Cardiac septum (tissue), 1 donor: ENCODE data around the gene WDR26. TPM values are rescaled to one million over a fixed set of nuclear protein-coding genes. Genes with fewer than 3 reads are reported as not detected.
"Not testable (repeated sequence)": the region's sequence is repeated elsewhere in the genome, so short reads cannot be mapped to it uniquely, and the experiment has no call there.

Experiments
- DNase-seq: peaks from one replicate; pipeline ENCODE4 v3.0.0-alpha.2; 2020; ENCODE audit warnings: low spot score
- intact Hi-C: fragments of 100-400 bp; cut with DNase I; formaldehyde crosslinking; loops from one replicate; pipeline ENCODE4 v1.14.0; 2022
- total RNA-seq: library from RNA; stranded (reverse); fragmentation: NEBNext Ultra II Directional; extraction: Animal tissue kit (Norgen Biotek cat#: 25700); gene quantifications from one replicate; pipeline ENCODE4 v1.2.1, GENCODE V29; 2021
- donor health status: DM: no; HTN: no; CAD: no.

The WDR26 gene
- total RNA-seq, 1 donor from 2014 or later: 61.8 TPM

- DNase-seq: no peak
- intact Hi-C loops: no loop called here
Observed at GRCh38 chr1:224435999-224436398, 1.4 kb upstream of the WDR26 start.

DNA sequence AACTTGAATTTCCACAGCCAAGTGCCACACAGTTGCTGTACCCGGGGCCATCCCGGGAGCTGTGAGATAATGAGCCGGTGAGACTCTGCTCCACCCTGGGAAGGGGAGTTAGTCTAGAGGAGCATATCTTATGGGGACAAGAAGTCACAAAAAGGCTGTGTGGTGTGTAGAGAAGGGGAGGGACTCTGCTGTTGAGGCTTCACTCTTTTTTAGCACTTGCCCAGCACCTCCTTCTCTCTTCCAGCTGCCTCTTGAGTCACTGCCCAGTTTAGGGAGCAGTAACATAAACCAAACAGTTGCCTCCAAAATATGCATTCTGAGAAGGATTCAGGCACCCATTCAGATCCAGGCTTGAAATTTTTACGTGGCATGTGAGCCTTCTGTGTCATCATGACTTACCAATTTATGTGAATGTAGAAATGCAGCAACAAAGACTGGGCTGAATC is 744 bp upstream of the WDR26 start:
- intact Hi-C loops: no loop called here

DNA sequence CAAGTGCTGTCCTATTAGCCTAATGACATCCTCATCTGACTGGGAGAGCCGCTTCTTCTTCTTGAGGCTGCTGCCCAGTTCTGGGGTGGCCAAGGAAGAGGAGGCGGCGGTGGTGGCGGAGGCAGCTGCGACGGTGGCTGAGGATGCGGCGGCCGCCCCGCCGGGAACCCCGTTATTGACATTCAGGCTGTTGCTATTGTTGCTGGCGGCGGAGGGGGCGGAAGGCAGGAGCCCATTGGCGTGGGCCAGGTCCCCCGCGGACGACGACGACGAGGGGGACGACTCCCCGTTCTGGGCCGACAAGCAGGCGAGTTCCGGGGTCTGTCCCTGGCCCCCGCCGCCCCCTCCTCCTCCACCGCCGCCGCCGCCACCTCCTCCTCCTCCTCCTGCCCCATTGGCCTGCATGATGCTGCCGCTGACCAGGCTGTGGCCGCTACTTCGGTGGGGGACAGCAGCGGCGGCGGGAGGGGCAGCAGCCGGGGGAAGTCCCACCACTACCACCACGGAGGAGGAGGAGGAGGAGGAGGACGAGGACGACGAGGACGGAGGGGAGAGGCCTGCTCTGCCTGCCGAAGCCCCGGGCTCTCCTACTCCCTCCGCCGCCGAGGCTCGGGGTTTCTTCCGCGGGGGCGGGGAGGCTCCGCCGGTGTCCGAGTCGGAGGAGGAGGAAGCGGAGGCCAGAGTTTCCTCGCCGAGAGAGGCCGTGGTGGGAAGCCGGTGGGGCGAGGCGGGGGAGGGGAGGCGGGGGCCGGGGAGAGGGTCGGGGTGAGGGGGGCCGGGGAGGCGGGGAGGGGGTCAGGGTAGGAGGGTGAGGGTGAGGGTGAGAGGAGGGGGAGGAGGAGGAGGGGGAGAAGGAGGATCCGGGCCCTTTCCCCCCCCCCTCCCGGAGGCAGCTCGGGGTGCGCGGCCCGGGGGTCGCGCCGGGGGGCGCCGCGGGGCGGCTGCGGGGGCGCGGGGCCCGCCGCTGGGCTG is 610 bp downstream of the WDR26 start:
- no peak for DNase-seq
- intact Hi-C loops: no loop called here

More for the DNA sequence above, 744 bp upstream of the WDR26 start:
- no peak for DNase-seq

- DNase-seq: no peak
- intact Hi-C loops: no loop called here
Observed at GRCh38 chr1:224433041-224433691, 1.4 kb downstream of the WDR26 start.

GRCh38 chr1:224432672-224433040 is 1.9 kb downstream of the WDR26 start:
- DNase-seq: no peak
- intact Hi-C loops: no loop called here

DNA sequence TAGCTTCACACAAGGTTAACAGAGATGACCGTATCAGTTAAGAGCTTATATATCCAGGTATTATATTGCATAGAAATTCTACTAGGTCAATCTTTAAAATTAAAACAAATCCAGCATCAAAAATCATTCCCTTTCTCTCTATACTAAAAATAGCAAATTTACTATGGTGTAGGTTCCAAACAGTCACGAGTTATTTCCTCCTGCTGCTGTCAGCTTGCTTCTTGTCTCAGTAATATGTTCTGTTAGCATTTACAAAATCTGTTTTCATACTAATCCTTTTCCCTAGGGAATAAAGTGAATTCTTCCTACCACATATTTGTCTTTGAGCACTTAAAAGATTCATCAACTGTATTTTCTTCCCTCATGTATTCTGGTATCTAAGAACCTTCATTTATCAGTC is 2.5 kb downstream of the WDR26 start:
- no peak for DNase-seq
- intact Hi-C loops: no loop called here

DNA sequence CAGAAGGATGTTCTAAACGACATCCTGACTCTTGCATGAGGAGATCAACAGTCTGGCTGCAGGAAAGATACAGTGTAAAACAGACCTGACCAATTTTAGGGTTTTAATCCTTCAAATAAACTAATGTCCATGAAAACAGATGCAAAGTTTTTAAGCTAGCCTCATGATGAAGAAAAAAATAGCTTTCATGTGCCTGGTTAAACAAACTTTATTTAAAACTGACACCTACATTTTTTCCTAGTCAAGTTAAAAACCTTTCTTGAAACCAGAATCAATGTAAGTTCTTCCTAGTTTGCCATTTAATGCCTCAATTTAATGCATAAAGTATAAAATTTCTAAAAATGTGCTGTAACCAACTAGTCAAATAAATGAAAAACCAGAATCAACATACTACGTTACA is 2.9 kb downstream of the WDR26 start:
- DNase-seq: no peak
- intact Hi-C loops: no loop called here

DNA sequence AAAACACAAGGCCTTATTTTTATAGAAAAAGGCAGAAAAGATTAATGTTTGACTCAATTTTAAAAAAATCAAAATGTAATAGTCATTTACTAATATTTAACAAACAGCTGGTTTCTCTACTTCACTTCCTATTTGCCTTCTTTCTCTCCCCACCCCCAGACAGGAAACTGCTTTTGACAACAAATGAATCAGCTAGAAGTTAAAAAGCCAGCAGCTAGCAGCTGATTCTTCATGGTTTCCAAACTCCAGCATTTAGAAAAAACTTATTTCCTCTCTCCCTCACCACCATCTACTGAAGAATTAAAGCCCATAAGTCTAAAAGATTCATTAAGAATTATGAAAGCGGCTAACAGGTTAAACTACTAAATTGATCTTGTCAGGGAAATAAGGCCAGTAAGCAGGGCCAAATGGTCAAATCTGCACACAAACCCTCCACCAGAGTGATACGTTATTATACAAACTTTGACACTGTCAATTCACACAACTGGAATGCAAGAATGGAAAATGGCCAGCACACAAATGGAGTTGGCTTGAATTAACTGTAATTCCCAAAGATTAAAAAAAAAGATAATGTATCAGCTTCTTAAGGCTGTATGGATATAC is 4.0 kb downstream of the WDR26 start:
- intact Hi-C loops: no loop called here
- no peak for DNase-seq

DNA sequence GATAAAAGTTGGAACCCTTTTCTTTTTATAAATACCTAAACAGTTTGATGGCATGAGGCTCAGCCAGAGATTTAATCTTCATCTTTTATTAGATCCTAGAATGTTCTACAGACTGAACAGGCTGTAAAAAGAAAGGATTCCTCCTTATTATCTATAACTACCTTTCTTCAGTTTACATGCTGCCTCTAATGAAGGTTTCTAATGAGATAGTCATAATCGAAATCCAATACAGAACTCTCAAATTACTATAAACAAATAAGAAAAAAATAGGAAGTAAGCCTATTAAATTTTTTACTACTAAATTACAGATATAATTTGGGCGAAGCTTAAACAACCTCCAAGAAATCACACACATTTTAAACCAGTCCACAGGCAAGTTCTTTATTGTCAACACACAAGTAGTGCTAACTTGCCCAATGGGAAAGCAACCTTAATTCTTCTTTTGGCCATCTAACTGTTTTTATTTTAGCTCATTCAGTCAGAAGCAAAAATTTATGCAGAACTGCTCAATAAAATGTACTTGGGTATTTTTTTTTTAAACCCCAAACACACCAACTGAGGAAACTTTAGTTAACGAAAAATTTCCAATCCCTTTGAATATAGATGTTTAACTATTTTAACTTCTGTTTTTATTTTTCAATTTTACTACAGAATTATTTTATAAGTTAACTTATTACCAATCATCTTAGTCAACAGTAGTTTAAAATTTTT is 4.8 kb downstream of the WDR26 start:
- no peak for DNase-seq
- intact Hi-C loops: no loop called here

DNA sequence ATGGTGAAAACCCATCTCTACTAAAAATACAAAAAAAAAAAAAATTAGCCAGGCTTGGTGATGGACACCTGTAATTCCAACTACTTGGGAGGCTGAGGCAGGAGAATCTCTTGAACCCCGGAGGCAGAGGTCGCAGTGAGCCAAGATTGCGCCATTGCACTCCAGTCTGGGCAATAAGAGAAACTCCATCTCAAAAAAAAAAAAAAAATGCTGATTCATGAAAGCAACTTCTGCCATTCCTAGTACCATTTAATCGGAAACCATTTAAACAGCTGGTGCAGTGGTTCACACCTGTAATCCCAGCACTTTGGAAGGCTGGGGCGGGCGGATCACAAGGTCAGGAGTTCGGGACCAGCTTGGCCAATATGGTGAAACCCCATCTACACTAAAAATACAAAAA is 5.9 kb downstream of the WDR26 start:
- DNase-seq, intact Hi-C loops: not testable (repeated sequence)

DNA sequence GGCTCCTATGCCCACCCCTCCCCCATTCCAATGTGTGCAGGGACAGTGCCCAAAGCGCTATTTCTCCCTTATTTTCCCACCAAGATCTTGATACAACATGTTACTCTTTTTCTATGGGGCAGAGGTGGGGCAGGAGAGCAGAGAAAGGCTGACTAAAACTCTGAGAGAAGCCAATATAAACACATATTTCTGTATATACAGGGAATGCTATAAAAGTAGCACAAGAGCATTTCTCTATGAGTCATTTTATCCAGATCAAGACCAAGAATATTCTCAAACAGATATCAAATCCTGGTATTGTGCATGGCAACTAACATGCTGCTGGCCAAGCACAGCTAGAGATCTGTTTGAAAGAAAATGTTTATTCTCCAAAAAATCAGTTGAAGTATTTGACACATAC is 7.3 kb downstream of the WDR26 start:
- intact Hi-C loops: no loop called here

GRCh38 chr1:224426869-224427268 is 7.7 kb downstream of the WDR26 start:
- intact Hi-C loops, DNase-seq: not testable (repeated sequence)

More for the DNA sequence above, 7.3 kb downstream of the WDR26 start:
- no peak for DNase-seq

GRCh38 chr1:224425279-224425884 is 9.2 kb downstream of the WDR26 start:
- intact Hi-C loops: no loop called here
- no peak for DNase-seq

DNA sequence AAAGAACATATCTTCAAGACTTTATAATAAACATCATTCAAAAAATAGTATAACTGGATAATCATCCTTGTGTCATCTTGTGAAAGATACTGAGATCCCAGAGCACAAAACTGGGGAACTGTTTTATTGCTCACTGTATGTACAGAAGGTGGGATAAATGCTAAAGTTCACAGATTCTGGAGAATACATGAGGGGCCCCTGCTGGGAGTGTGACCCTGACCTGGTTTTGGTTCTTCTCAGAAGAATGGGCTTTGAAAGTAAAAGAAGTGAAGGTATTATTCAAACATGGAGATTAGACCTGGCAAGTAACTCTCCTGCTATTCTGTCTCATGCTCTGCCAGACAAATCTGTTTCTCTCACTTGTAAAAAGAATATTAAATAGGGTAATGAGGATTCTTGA is 14.5 kb downstream of the WDR26 start:
- intact Hi-C loops: no loop called here
- no peak for DNase-seq

- intact Hi-C loops: no loop called here
- no peak for DNase-seq
Observed at GRCh38 chr1:224411766-224412165, 22.8 kb downstream of the WDR26 start.

DNA sequence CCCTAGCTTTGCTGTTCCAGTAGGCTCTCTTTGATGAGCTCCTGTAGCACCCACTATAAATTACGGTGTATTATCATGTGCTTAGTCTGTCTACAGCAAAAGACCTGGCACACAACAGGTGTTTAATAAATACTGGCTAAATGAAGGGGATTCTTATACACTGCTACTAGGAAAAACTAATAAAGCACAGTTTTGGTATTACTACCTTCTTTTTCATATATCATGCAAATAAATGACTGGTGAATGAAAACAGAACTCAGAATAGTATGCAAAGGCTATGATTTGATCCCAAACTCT is 26.4 kb downstream of the WDR26 start:
- intact Hi-C loops: no loop called here
- no peak for DNase-seq

- DNase-seq: no peak
- intact Hi-C loops: no loop called here
Observed at GRCh38 chr1:224407571-224408293, 26.9 kb downstream of the WDR26 start.

GRCh38 chr1:224406216-224406615 is 28.4 kb downstream of the WDR26 start:
- DNase-seq: no peak
- intact Hi-C loops: no loop called here

DNA sequence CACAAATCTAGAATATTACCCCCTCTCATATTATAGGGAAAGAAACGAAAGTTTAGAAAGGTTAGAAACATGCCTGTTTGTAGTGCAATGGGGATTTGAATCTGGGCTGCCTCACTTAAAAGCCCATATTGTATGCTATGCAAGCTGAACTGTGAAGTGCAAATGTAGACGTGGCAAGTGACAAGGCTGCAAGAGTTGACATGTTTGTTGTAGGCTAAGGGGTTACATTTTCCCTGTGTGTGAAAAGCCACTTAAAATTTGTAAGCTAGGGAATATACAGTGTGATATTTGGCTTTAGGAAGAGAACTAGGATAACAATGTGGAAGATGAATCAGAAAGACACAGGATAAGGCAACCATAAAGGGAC is 29.0 kb downstream of the WDR26 start:
- intact Hi-C loops: no loop called here
- DNase-seq: no peak
